IMR-90 (cell line): Measurements from ENCODE around the gene TGFBR1.

Source experiments
- BHLHE40 ChIP-seq: fragments of 150-350 bp; IDR thresholded peaks from 2 replicates; pipeline ENCODE4 v1.6.1; 2016; ENCODE audit warnings: mild to moderate bottlenecking, low read depth, low read length
- CEBPB ChIP-seq: IDR thresholded peaks from 2 replicates; pipeline ENCODE4 v1.6.1; 2012; ENCODE audit warnings: low read depth, low read length, improper control_type of control experiment
- CHD1 ChIP-seq: IDR thresholded peaks from 2 replicates; pipeline ENCODE4 v1.6.1; 2012; ENCODE audit warnings: low read depth, low read length, improper control_type of control experiment
- MAFK ChIP-seq: IDR thresholded peaks from 2 replicates; pipeline ENCODE4 v1.6.1; 2012; ENCODE audit warnings: low read depth, low read length, improper control_type of control experiment
- MXI1 ChIP-seq: IDR thresholded peaks from 2 replicates; pipeline ENCODE4 v1.6.1; 2012; ENCODE audit warnings: low read depth, mild to moderate bottlenecking, low read length, moderate library complexity, borderline replicate concordance
- POLR2A ChIP-seq: IDR thresholded peaks from 2 replicates; pipeline ENCODE4 v1.6.1; 2012; ENCODE audit warnings: mild to moderate bottlenecking, low read depth, low read length
- RAD21 ChIP-seq: IDR thresholded peaks from 2 replicates; pipeline ENCODE4 v1.6.1; 2012; ENCODE audit warnings: low read length, improper control_type of control experiment
- RFX5 ChIP-seq: IDR thresholded peaks from 2 replicates; pipeline ENCODE4 v1.8.0; 2012; ENCODE audit warnings: low read depth, mild to moderate bottlenecking, low read length, moderate library complexity
- TF ChIP-seq, protein P1 (sequence below): conservative IDR thresholded peaks from 2 replicates; pipeline ENCODE4 v1.5.1; 2012; ENCODE audit warnings: mild to moderate bottlenecking, low read depth, low read length, improper control_type of control experiment

DNA sequence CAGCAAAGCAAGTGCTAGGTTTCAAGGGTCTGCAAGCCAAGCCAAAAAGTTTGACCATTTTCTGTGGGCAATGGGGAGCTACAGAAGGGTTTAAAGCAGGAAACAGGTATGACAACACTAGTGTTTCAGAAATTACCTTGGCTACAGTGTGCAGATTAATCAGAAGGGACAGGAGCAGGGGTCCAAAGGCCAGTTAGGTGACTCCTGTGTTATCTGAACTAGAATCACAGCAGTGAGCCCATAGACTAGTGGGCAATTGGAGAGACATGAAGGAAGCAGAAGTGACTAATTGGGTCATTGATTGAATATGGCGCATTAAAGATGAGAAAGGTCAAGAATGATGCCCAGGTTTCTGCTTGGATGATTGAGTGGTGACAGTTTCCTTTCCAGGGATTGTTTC is 41.4 kb upstream of the TGFBR1 start:
- TF ChIP-seq, protein P1, sequence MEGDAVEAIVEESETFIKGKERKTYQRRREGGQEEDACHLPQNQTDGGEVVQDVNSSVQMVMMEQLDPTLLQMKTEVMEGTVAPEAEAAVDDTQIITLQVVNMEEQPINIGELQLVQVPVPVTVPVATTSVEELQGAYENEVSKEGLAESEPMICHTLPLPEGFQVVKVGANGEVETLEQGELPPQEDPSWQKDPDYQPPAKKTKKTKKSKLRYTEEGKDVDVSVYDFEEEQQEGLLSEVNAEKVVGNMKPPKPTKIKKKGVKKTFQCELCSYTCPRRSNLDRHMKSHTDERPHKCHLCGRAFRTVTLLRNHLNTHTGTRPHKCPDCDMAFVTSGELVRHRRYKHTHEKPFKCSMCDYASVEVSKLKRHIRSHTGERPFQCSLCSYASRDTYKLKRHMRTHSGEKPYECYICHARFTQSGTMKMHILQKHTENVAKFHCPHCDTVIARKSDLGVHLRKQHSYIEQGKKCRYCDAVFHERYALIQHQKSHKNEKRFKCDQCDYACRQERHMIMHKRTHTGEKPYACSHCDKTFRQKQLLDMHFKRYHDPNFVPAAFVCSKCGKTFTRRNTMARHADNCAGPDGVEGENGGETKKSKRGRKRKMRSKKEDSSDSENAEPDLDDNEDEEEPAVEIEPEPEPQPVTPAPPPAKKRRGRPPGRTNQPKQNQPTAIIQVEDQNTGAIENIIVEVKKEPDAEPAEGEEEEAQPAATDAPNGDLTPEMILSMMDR, result no peak
- TF ChIP-seq RFX5, result no peak
- no peak for TF ChIP-seq POLR2A
- no peak for TF ChIP-seq RAD21
- no peak for TF ChIP-seq MXI1
- TF ChIP-seq MAFK, result no peak
- no peak for TF ChIP-seq CEBPB
- no peak for TF ChIP-seq CHD1
- TF ChIP-seq BHLHE40, result no peak
